ENCODE data around the gene LPP.
"Not testable (repeated sequence)": the region's sequence is repeated elsewhere in the genome, so short reads cannot be mapped to it uniquely, and the experiment has no call there.

LPP gene, protein sequence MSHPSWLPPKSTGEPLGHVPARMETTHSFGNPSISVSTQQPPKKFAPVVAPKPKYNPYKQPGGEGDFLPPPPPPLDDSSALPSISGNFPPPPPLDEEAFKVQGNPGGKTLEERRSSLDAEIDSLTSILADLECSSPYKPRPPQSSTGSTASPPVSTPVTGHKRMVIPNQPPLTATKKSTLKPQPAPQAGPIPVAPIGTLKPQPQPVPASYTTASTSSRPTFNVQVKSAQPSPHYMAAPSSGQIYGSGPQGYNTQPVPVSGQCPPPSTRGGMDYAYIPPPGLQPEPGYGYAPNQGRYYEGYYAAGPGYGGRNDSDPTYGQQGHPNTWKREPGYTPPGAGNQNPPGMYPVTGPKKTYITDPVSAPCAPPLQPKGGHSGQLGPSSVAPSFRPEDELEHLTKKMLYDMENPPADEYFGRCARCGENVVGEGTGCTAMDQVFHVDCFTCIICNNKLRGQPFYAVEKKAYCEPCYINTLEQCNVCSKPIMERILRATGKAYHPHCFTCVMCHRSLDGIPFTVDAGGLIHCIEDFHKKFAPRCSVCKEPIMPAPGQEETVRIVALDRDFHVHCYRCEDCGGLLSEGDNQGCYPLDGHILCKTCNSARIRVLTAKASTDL

DNA sequence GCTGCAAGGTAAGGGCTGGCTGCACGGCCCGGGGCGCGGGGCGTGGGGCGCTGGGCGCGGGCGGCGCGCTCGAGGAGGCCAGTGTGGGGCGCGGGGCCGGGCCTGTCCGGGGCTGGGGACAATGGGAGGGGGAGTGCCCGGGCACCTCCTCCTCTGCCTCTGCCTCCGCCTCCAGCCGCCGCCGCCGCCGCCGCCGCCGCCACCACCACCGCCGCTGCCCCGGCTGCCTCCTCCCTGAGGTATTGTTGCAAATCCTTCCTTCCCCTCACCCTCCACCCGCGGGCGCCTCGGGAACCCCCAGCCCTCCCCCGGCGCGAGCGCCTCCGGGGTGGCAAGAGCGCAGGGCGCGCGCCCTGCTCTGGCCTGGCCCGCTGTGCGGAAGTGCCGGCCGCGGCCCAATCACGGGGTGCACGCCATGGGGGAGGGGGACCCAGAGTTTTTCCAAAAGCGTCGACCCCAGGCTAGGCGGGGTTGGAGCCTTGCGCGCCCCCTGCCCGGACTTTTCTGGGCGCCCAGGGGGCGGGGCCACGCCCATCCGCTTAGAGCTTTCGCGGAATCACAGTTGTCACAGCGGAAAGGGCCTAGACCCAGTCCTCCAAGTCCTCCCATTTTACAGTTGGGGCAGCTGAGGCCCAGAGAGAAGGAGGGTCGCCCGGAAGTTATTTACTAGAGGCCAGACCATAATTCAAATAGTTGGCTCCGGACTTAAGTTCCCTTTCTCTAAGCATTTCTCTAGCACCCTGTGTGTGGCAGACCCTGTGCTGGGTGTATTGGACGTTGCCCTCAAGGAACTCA is at the start of gene LPP:
Gene LPP (plus strand): TSS at position 144 of the 795 bp plus-strand sequence. CDS start 251,964 bp downstream, outside the sequence.
- peak; percentile 71 to 75 for DNase-seq (ENCODE audit: low read depth in 2 of 2)

DNA sequence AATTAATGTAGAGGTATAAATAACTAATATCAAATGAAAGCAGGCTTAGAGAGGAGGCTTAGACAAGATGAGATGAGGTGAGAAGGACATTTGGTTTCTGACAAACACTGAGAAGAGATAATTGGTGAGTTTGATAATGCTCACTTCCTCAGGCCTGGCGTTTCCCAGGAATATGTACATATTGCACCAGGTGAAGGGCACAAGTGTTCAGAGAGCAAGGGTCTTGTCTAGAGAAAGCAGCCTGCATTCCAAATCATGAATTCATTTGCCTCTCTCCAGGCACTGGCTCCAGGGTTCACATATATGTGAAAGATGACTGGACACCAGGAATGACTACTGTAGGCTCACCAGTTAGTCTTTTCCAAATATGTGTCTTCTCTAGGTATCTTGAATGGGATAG is 48.0 kb upstream of the LPP start:
- no peak for DNase-seq (ENCODE audit: low read depth in 2 of 2)

DNA sequence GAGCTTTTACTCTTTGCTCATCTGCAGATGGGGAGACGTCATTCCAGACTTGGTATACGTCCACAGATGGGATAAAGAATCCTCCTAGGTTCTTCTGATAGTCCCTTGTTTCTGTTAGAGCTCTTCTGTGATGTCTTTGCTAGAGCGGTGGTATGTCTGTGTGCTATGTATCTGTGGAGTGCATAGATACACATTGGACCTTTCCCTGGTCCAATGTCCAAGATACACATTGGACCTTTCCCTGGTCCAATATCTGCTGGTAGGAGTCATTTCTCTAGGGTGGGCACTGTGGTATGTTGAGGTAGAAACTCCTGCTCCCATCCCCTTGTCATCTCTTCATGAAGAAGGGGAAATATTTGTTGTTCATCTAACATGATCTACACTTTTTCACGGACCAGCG is 47.5 kb upstream of the LPP start:
- DNase-seq (ENCODE audit: low read depth in 2 of 2) = no peak

DNA sequence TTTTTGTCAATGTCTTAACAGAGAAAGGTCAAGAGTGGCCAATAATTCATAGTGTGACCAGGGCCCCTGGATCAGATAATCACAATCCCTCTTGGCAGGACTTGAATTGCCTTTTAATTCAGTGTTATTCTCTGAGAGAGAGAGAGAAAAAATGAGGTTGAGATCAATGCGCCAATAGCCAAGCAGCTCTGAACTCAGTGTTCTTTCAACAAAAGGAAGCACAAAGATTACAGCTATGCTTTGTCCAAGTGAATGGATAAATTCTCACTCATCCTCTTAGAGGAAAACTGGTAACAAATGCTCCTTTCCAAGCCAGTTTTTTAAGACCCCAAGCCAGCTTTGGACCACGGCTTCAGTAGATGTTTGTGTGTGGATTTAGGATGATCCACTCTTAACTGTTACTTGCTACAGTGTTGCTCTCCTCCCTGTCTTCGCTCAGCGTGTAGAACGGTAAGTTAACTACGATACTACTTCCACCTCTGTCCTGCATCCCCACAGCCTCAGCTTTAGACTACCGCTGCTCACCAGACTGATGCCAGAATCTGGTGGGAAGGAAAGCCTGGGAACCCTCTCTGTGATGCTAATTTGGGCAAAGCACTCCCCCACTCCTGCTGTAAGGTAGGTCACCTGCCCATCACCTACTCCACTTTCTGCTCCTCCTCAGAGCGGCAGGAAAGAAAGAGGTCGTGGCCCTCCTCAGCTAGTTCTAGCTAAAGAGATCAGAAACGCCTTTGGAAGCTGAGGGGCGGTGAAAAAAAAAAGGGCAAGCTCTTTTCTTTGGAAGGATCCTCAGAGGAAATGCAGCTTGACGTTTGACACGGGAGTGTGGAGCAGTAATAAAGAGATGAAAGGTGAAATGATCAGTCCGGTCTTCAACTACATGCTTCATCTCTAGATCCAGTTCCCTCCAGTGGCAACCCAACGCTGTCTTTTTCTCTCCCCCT is 46.8 kb upstream of the LPP start:
- no peak for DNase-seq (ENCODE audit: low read depth in 2 of 2)

DNA sequence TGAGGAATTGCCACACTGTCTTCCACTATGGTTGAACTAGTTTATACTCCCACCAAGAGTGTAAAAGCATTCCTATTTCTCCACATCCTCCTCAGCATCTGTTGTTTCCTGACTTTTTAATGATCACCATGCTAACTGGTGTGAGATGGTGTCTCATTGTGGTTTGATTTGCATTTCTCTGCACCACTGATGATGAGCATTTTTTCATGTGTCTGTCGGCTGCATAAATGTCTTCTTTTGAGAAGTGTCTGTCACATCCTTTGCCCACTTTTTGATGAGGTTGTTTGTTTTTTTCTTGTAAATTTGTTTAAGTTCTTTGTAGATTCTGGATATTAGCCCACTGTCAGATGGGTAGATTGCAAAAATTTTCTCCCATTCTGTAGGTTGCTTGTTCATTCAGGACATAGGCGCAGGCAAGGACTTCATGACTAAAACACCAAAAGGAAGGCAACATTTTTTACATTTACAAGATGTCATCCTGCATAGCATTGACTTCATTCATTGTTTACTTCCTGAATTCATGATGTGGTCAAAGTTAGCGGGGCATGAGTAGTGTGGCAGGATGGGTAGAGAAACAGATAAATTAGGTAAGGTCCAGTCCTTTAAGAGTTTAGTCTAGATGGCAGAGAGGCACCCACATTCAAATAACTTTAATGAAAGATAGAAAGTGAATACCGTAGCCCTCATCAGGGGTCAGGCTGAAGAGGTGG is 45.1 kb upstream of the LPP start:
- DNase-seq (ENCODE audit: low read depth in 2 of 2) = no peak

DNA sequence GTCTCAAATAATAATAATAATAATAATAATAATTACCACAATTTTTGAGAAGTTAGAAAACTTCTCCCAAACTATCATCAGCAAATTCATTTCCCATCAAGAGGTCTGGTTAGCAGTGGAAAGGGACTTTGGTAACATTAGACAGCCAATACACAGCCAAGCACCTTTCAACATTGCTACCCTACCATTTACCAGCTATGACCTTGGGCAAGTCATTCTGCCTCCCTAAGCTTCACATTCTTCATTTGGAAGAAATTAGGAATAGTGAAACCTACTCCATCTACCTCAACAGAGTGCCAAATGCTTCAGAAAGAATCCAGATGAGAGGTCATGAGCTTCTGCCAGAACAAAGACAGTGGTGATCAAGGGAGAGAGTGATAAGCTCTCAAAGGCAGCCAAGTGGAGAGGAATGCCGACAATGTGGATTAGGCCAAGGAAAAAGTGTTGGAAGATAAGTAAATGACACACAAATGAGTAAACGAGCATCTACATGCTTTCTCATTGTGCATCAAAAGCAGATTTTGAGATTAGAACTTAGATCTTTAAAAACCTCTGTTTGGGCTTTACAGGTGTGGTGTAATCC is 42.9 kb upstream of the LPP start:
- DNase-seq (ENCODE audit: low read depth in 2 of 2) = no peak

DNA sequence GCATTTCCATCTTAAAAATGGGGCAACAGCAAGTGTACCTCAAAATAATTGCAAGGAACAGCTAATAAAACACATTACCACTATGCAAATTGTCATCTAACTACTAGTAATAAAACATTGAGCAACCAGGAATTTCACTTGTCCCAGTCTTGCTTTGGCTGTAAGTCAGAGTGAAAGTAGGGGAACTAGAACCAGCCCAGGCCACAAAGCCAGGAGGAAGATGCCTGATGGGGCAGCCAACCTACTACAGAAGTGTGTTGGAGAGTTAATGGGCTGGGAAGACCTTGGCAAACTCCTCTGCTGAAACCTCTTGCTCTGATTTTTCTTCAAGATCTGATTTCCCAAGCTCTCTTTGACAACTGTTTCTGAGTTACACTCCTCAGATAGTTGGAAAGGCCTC is 40.2 kb upstream of the LPP start:
- no peak for DNase-seq (ENCODE audit: low read depth in 2 of 2)

DNA sequence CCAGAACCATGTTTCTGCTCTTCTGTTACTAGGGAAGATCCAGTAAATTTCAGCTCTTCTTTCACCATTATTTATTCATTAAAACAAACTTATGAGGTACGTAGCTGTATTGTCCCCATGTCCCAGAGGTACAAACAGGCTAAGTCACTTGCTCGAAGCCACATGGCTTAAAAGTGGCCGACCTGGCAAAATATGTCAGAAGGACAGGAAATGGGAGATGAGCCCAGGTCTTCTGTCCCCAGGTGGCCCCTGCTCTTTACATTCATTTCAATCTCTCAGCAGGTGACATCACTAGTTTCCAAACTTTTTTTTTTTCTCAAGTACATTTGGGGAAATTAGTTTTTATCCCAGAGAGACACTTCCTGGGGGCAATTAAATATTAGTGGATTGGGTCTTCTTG is 34.1 kb upstream of the LPP start:
- no peak for DNase-seq (ENCODE audit: low read depth in 2 of 2)

DNA sequence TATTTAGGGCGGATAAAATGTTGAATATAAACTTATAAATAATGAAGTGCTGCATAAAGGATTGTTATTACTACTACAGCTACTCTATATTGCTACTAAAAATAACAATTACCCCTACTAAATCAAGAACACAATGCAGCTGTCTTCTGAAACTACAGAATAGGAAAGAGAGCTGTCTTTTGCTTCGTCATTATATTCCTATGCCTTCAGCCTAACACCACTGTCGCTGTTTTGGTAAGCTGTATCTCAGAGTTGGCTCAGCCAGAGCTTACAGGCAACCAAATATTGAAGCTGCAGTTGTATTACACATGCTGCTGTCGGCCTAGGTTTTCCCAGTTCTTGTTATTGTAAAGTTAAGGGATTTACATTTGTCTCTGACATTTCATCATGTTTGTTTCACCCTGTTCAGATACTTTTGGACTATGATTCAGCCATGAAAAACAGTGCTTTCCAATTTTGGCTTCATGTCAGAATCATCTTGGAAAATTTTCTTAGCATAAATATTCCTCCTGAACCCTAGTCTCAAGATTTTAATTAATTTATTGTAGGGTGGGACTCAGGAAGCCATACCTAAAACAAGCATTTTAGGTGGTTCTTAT is 31.3 kb upstream of the LPP start:
- DNase-seq (ENCODE audit: low read depth in 2 of 2) = no peak

DNA sequence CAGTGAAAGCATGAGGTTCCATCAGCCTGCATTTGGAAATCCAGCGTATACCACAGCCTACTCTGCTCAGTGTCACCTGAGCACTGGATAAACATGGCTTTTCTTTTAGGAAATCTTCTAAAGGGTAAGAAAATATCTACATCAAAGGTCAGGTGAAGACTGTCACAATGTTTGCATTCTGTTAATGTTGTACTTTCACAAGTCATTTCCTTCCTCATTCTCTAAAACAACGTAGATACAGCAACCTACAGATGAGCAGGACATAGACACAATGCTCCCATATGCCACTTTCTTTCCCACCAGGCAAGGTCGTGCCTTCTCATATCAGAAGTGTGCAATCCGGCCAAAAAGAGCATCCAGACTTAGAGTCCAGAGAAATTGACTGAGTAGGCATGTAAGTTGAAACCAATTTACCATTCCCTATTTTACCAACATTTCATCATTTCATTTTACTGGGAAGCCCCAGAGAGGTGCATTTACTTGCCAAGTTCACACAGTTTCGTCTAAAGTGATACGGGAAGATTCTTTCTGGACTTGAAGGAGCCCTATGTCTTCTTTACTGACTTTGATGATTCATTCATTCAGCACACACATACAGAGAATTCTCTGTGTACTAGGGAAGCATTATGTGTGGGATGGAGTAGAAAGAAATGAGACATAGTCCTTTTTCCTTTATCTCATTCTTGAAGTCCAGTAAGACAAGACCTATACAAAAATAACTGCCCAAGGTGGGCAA is 30.6 kb upstream of the LPP start:
- no peak for DNase-seq (ENCODE audit: low read depth in 2 of 2)

DNA sequence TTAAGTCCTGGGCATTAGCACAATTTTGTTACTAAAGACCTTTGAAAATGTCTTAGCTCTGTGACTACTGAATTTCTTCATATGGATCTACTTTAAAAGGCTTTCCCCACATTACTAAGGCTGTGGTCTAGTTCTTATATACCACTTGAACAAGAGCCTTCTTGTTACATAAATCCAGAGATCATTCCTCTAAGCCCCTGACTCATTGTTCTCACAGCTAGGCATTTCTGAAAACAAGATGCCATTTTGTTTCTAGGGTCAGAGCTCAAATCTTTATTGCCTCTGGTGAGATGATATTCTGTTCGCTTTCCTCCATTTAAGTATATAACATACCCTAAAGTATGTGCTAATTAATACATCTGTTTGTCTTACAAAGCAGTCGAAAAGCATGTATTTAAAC is 29.8 kb upstream of the LPP start:
- no peak for DNase-seq (ENCODE audit: low read depth in 2 of 2)

DNA sequence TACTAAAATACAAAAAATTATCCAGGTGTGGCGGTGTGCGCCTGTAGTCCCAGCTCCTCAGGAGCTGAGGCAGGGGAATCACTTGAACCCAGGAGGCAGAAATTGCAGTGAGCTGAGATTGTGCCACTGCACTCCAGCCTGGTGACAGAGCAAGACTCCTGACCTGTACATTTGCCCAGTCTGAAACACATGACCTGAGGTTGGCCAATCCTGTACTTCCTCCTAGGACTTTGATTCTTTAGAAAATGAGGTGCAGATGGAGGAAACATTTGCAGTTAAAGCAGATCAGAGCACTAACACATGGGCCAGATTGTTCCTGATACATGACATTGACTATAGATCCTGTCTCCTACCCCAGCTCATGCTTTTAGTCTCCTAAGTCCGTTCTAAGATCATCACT is 28.9 kb upstream of the LPP start:
- no peak for DNase-seq (ENCODE audit: low read depth in 2 of 2)

DNA sequence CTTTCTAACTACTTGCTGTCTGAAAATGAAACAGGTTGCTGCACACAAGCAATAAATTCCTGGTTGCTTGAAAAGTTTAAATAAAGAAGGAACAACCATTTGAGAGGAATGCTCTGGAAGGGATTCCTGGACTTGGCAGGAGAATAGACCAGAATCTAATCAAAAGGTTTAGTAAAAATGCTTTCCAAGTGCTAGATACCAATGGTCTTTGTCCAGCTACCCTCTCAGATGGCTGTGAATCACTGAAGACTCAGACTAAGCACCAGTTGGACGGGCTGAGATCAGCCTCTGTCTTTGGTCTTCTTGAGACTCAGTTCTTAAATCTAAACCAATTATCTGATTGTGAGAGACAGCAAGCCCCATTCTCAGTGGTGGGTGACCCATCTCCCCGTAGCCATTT is 27.7 kb upstream of the LPP start:
- DNase-seq (ENCODE audit: low read depth in 2 of 2) = no peak

DNA sequence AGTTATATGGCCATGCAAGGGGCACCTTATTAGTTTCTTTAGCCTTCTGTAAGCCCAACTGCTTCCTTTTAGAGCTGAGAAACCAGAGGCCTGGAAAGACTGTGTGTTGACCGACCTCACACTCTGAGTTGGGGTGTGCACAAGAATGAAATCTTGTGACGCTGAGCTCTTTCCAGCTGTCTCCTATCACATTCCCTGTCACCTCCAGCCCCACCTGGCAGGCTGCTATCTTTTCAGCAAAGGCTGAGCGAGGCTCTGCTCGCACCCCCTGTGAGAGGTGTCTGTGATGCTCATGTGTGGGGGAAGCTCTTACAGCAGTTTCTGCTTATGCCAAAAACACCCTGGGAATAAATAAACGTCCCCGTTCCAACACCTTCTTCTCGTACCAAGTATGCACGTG is 27.0 kb upstream of the LPP start:
- no peak for DNase-seq (ENCODE audit: low read depth in 2 of 2)

DNA sequence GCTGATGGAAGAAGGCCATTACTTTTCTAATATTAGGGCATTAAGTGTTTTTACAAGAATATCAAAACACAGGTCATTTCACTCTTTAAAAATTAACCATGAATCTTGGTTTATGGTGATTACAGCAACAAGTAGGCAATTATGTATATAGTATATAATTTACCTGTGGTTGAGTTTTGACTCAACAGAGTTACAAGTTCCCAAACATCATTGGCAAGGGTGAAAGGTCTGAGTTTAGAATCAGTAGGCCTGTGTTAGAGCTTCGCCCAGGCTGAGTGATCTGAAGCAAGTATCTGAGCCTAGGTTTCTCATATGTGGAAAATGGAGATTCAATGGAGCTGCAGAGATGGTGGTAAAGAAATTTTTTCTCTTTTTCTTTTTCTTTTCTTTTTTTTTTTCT is 25.1 kb upstream of the LPP start:
- DNase-seq (ENCODE audit: low read depth in 2 of 2) = no peak

DNA sequence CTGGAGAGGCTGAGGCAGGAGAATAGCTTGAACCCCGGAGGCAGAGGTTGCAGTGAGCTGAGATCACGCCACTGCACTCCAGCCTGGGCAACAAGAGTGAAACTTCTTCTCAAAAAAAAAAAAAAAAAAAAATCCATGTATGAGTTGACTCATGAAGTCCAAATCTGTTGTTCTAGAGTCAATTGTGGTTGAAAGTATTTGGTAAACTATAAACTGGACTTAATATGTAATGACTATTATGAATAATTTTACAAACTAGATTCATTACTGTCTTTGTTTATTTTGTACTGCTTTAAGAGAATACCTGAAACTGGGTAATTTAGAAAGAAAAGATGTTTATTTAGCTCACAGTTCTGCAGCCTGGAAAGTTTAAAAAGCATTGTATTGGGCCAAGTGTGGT is 22.9 kb upstream of the LPP start:
- DNase-seq (ENCODE audit: low read depth in 2 of 2) = not testable (repeated sequence)

DNA sequence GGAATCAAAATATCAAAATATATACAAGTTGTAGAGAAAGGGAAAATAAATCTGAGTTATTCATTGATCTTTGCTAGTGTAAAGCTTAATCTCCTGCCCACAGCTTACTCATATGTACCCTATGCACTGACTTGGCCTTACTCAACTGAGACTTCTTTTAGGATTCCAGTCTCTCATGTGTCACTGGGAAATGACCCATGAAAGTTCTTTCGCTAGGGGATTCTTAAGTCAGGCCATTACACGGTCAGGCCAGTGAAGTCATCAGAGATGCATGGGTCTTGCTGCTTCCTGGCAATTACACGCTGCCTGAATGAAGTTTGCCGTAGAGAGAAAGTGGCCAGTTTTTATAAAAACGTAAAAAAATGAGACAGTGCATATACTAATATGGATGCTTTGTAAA is 20.7 kb upstream of the LPP start:
- no peak for DNase-seq (ENCODE audit: low read depth in 2 of 2)

DNA sequence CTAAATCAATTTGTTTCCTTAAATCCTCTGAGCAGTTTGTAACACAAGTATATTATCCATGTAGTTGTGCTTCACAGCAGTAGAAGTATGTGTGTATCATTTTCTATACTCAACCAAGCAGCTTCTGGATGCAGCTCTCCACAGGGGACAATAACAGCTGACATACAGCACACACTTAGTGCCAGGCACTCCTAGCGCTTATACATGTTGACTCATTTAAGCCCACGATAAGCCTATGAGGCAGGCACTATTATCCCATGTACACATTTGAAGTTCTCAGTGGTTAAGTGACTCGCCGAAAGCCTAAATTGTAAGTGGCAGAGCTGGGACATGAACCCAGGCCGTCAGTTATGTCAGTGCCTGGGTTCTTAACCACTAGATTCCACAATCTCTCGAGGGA is 20.3 kb upstream of the LPP start:
- DNase-seq (ENCODE audit: low read depth in 2 of 2) = peak in 1 of 2 donors; percentile 15

DNA sequence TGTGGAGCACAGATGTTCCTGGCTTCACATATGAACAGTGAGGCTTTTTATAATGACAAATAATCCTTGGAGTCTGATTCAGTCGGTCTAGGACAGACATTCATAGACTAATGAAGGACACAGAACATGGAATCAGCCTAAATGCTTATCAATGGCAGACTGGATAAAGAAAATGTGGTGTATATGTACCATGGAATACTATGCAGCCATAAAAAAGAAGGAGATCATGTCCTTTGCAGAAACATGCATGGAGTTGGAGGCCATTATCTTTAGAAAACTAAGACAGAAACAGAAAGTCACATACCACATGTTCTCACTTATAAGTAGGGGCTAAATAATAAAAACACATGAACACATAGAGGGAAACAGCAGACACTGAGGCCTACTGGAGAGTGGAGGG is 19.9 kb upstream of the LPP start:
- DNase-seq (ENCODE audit: low read depth in 2 of 2) = no peak

DNA sequence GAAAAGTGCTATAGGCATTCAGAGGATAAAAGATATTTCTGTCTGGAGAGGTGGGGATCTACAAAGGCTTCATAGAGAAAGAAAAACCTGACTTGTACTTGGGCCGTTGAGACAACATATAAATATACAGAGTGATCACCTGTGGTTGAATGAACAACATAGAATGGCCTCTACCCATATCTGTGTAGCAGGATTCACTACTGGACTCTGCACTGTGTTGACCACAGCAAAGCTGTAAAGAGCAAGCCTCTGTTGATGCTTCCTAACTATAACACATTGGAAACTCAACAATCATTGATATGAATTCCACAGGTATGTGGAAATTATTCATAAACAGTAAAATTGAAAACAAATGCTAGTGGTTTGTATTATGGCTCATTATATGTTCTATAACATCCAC is 19.1 kb upstream of the LPP start:
- no peak for DNase-seq (ENCODE audit: low read depth in 2 of 2)

Data from stimulated activated CD4-positive, alpha-beta T cell treated with anti-CD3 and anti-CD28 coated beads, Interleukin-15, amount 100 ng/mL, for 48 hours (primary cell).